Activated naive CD8-positive, alpha-beta T cell treated with anti-CD3 and anti-CD28 coated beads, Interleukin-2, amount 50 U/mL, for 16 hours (primary cell): ENCODE data around the gene RBBP8NL.
"Not testable (repeated sequence)": the region's sequence is repeated elsewhere in the genome, so short reads cannot be mapped to it uniquely, and the experiment has no call there.

Experiments
- DNase-seq: peaks from one replicate; pipeline ENCODE4 v3.0.0-alpha.2; 2020; ENCODE audit warnings: low read depth, low spot score

The RBBP8NL gene

DNA sequence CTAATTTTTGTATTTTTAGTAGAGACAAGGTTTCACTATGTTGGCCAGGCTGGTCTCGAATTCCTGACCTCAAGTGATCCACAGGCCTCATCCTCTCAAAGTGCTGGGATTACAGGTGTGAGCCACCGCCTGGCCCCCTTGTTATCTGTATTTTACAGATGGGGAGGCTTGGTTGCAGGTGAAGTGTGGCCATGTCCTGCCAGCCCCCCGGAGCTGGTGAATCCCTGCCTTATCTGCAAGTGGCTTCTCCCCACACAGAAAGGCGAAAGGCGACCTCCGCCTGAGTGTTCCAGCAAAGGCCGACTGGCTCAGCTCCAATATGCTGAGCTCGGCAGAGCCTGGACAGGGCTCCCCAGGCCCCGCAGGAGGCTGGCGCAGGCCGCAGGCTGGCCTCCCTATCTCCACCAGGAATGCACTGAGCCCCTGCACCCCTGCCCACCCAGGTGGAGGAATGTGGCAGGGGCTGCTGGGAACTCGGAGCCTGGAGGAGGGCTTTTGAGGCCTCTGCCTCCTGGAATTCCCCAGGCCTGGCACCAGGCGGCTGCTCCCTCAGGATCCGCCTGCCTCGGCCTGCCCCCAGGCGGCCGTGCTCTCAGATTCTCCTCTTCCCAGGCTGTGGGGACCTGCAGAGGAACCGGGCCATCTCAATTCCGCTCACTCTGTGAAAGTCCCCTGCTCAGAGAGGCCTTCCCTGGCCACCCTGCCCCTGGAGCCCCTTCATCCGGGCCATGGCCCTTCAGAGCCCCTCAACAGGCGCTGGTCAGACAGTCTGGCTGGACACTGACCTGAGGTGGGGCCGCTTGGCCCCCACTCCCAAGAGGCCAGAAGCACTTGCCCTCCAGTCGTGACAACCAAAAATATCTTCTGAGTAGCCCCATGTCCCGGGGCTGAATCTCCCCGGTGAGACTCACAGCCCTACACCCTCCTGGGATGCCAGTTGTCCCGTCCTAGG is 51.0 kb downstream of the RBBP8NL start:
- no peak for DNase-seq

GRCh38 chr20:62374331-62375152 is 52.8 kb downstream of the RBBP8NL start:
- DNase-seq, result no peak

- not testable (repeated sequence) for DNase-seq
These were observed 53.6 kb downstream of the RBBP8NL start for GRCh38 chr20:62373631-62374179.

DNA sequence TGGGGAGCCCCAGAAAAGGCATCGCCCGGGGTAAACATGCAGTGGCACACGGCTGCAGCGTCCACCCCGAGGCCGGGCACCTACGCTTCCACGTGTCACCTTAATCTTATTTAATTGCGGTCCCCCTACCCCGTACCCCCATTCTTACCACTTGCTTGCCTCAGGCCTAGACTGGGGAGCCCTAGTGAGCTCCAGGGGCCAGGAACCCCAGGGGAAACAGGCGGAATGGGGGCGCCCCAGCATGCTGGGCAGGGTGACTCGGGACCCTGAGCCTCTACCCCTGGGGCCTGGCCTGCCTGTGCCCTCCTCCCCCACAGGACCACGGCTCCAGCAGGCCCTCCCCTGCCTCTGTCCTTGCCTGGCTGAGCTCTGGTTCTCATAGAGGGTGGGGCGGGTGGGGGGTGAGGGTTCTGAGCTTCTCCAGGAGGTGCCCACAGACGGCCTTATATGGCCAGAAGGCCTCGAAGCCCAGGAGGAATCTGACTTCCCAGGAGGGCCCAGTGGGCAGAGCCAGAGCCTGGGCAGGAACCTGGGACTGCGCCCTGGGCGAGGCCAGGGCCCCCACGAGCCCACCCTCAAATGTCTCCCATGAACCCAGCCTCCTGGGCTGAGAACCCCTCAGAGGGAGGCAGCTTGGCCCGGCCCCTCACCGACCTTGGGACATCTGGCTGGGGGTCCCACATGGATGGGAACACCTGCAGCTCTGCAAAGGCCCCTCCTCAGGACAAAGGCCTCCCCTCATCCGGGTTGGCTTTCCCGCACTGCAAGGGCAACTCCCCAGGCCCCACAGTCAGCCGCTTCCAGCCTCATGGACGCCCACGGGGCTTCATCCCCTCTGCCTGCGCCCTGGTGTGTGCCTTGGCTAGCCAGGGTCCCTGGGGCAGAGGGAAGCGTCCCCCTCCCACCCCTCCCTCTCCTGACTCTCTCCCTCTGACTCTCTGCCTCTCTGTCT is 55.0 kb downstream of the RBBP8NL start:
- no peak for DNase-seq

GRCh38 chr20:62371588-62372041 is 55.7 kb downstream of the RBBP8NL start:
- DNase-seq, result no peak

GRCh38 chr20:62370807-62371587 is 56.3 kb downstream of the RBBP8NL start:
- DNase-seq, result no peak

- DNase-seq, result no peak
These were observed 57.1 kb downstream of the RBBP8NL start for GRCh38 chr20:62370115-62370806.

- DNase-seq, result no peak
These were observed 57.6 kb downstream of the RBBP8NL start for GRCh38 chr20:62369815-62370114.

- DNase-seq, result no peak
These were observed 58.1 kb downstream of the RBBP8NL start for GRCh38 chr20:62368976-62369814.

DNA sequence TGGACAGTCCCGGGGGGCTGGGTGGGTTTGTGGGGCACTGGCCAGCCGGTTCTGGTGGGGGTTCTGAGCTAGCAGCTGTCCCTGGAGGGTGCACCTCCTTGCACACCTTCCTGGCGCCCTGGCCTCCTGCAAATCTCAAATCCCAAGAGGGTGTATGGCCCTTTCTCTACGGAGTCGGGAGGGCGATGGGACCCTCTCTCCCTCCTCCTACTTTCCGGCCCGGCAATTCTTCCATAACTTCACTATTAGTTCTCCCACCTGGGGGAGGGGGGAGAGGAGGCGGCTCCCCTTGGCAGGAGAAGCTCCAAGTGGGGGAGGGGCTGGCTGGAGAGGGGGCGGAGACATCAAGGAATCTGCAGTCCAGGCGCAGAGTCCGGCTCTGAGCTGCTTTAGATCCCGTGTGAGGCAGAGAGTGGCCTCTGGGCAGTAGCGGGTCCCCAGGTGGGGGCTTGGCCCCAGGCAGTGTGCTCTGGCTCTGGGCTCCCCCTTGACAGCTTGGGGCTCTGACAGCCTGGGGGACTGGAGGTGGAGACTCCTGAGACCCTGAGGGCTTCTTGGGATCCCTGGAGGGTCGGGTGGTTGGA is 58.9 kb downstream of the RBBP8NL start:
- no peak for DNase-seq

- DNase-seq, result no peak
These were observed 59.5 kb downstream of the RBBP8NL start for GRCh38 chr20:62367633-62368391.

GRCh38 chr20:62367136-62367632 is 60.2 kb downstream of the RBBP8NL start, which contains the start of gene LAMA5:
TSS of gene LAMA5 (minus strand) at chr20:62367312. CDS start at chr20:62367245, 67 bp downstream.
- no peak for DNase-seq

DNA sequence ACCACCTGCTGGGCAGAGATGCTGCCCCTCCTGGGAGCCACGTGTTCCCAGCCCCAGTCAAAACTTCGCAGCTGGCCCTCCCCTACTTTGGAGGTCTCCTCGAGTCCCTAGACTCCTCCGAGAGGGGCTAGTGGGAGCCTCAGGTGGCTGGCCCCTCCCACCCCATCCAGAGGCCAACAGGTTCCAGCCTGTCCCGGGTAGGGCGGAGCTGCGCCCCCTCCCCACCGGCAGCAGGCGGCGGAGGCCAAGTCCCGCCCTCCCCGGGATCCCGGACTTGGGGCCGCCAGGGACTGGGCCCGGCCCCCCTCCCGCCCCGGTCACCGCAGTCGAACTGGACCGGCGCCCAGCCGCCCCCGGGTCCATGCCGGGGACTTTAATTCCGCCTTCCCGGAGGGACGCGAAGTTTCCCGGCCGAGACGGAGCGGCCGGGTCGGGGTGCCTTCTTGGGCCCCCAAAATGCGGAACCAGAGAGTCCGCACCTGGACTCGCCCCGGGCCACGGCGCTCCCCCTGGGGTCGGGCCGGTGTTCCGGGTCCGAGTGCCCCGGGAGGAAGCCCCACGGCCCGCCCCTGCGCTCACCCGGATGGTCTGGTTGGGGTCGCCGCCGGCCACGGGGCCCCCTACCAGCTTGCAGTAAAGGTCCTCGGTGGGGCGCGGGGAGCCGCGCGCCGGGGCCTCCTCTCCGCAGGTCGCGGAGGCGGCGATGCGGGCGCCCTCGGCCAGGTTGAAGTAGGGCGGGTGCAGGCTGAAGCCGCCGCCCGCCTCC is 60.8 kb downstream of the RBBP8NL start:
- no peak for DNase-seq

DNA sequence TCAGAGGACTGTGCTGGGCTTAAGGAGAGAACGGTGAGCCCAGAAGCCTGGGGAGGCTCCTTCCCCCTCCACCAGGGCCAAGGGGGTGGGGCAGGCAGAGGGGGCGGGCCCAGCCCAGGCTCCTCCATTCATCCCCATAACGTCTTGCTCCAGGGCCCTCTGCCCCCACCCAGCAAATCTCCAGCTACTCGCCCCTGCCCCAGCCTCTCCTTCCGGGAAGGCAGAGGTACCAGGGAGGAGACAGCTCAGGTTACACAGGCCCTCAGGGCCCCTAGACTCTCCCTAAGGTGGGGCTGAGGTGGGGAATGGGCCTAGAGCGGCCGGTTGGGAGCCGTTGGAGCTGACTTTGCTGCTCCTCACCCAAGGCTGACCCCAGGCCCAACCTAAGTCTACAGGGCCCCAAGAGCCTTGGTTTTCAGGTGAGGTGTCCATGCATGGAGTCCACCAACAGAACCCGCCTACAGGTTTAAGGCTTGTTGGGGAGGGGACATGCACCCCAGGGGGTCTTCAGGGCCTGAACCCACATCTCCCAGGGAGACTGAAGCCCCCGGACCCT is 61.4 kb downstream of the RBBP8NL start:
- DNase-seq, result no peak

- no peak for DNase-seq
These were observed 62.2 kb downstream of the RBBP8NL start for GRCh38 chr20:62364911-62365736.
